Endometrial microvascular endothelial cells (primary cell): ENCODE data around the gene TSC22D1. TPM values are rescaled to one million over a fixed set of nuclear protein-coding genes. Genes with fewer than 3 reads are reported as not detected.

Source experiments
- in situ Hi-C: cut with HindIII; loops from 2 replicates; pipeline ENCODE4 v1.10.0; 2017; ENCODE audit warnings: low sequenced_read_pairs, low pct_unique_long_range_greater_than_20kb; ENCODE audit errors: inconsistent ontology term
- total RNA-seq: library from RNA; depleted of rRNA; stranded (reverse); fragments of >200 nt; gene quantifications from one replicate; pipeline ENCODE4 v1.2.3, GENCODE V29; 2015; ENCODE audit errors: inconsistent ontology term

Gene TSC22D1
- total RNA-seq, 1 donor from 2014 or later: 68.8 TPM

- in situ Hi-C loops: no loop called here
Measured at GRCh38 chr13:44400736-44401135, 175.4 kb downstream of the TSC22D1 start.

GRCh38 chr13:44399074-44399473 lies 177.1 kb downstream of the TSC22D1 start:
- in situ Hi-C loops: no loop called here

- in situ Hi-C loops: no loop called here
Measured at GRCh38 chr13:44398606-44399005, 177.5 kb downstream of the TSC22D1 start.

- in situ Hi-C loops: no loop called here
Measured at GRCh38 chr13:44397766-44398223, 178.3 kb downstream of the TSC22D1 start.

GRCh38 chr13:44396701-44397580 lies 179.2 kb downstream of the TSC22D1 start:
- in situ Hi-C loops: no loop called here

- in situ Hi-C loops: no loop called here
Measured at GRCh38 chr13:44395976-44396694, 180.0 kb downstream of the TSC22D1 start.

GRCh38 chr13:44394658-44395057 lies 181.5 kb downstream of the TSC22D1 start:
- in situ Hi-C loops: no loop called here

GRCh38 chr13:44393391-44393790 lies 182.7 kb downstream of the TSC22D1 start:
- in situ Hi-C loops: no loop called here

- in situ Hi-C loops: no loop called here
Measured at GRCh38 chr13:44389876-44390275, 186.3 kb downstream of the TSC22D1 start.

GRCh38 chr13:44389060-44389666 lies 187.0 kb downstream of the TSC22D1 start:
- in situ Hi-C loops: no loop called here

GRCh38 chr13:44388427-44389059 lies 187.6 kb downstream of the TSC22D1 start:
- in situ Hi-C loops: no loop called here

- in situ Hi-C loops: no loop called here
Measured at GRCh38 chr13:44386913-44387556, 189.1 kb downstream of the TSC22D1 start.

GRCh38 chr13:44385847-44386246 lies 190.3 kb downstream of the TSC22D1 start:
- in situ Hi-C loops: no loop called here

- in situ Hi-C loops: no loop called here
Measured at GRCh38 chr13:44385401-44385800, 190.7 kb downstream of the TSC22D1 start.

GRCh38 chr13:44384778-44385177 lies 191.4 kb downstream of the TSC22D1 start:
- in situ Hi-C loops: no loop called here

- in situ Hi-C loops: no loop called here
Measured at GRCh38 chr13:44383945-44384344, 192.2 kb downstream of the TSC22D1 start.

- in situ Hi-C loops: no loop called here
Measured at GRCh38 chr13:44382635-44383145, 193.4 kb downstream of the TSC22D1 start.
